HepG2 (cell line): ENCODE results near the gene EPM2AIP1. TPM values are rescaled to one million over a fixed set of nuclear protein-coding genes. Genes with fewer than 3 reads are reported as not detected.
"Not testable (repeated sequence)": the region's sequence is repeated elsewhere in the genome, so short reads cannot be mapped to it uniquely, and the experiment has no call there.

Experiments used
- ATAC-seq: fragments of 200-7000 bp; cut with Tn5 transposase; 3 replicates; pipeline ENCODE4 v1.9.1; 2020; ENCODE audit warnings: mild to moderate bottlenecking, moderate library complexity
- BruUV-seq: library from RNA; stranded (reverse); fragments of 400-500 nt; replicated peaks from 2 replicates; lab custom pipeline; 2021; lab: Mats Ljungman, UMichigan
- CTCF ChIA-PET: fragments of 300-600 bp; formaldehyde crosslinking; extraction: SDS; loops from one replicate; lab custom pipeline; 2021; ENCODE audit warnings: low total read pairs, inconsistent platforms, low intra/inter-chr PET ratio; lab: Yijun Ruan, JAX
- POLR2A ChIA-PET: fragments of 350-600 bp; sonication (Branson Sonifier 250); formaldehyde crosslinking; loops from one replicate; lab custom pipeline; 2020; ENCODE audit warnings: antibody characterized with exemption, inconsistent platforms; lab: Yijun Ruan, JAX
- DNase-seq: peaks from one replicate; pipeline ENCODE4 v3.0.0-alpha.2; 2015; ENCODE audit warnings: low spot score
- FAIRE-seq: peaks from 3 replicates; lab custom pipeline; 2011; peaks lifted over from hg19 to GRCh38; lab: Jason Lieb, UNC
- H2AFZ ChIP-seq: one replicate; pipeline ENCODE4 v1.6.1; 2011; ENCODE audit warnings: low read length, inconsistent platforms
- H3K27ac ChIP-seq: fragments of 300-600 bp; 3 replicates; pipeline ENCODE4 v1.8.0; 2011; ENCODE audit warnings: mixed run types, mild to moderate bottlenecking, mixed read lengths, low read length, inconsistent platforms; ENCODE audit not compliant: insufficient read depth; ENCODE audit errors: extremely low read length
- H3K27me3 ChIP-seq, 2 experiments: fragments of 200-600 bp in 1 of 2; 2 replicates in 1 of 2; 3 replicates in 1 of 2; pipeline versions ENCODE4 v1.6.0 to v1.8.0; 2011; ENCODE audit warnings: low read length in 2 of 2, mild to moderate bottlenecking in 2 of 2, moderate library complexity in 2 of 2, inconsistent platforms in 1 of 2; ENCODE audit not compliant: insufficient read depth in 2 of 2, control insufficient read depth in 1 of 2
- H3K36me3 ChIP-seq, 2 experiments: fragments of 200-600 bp in 1 of 2; replicated peaks in 1 of 2; 2 replicates in 1 of 2; 3 replicates in 1 of 2; pipeline versions ENCODE4 v1.5.1 to v1.8.0; 2011; ENCODE audit warnings: low read length in 2 of 2, inconsistent platforms in 1 of 2; ENCODE audit not compliant: insufficient read depth in 2 of 2, control insufficient read depth in 1 of 2
- H3K4me1 ChIP-seq: 2 replicates; pipeline ENCODE4 v1.5.1; 2012; ENCODE audit warnings: low read length, inconsistent platforms; ENCODE audit not compliant: insufficient read depth
- H3K4me2 ChIP-seq: 2 replicates; pipeline ENCODE4 v1.6.0; 2011; ENCODE audit warnings: low read depth, low read length, inconsistent platforms
- H3K4me3 ChIP-seq, 3 experiments: fragments of 200-600 bp in 1 of 3; sonication (generic), shearing (Covaris generic) in 1 of 3; replicated peaks in 1 of 3; 2 replicates each; pipeline ENCODE4 v1.5.1; 2011 to 2016; ENCODE audit warnings: low read length in 3 of 3, inconsistent platforms in 2 of 3, low read depth in 2 of 3, mild to moderate bottlenecking in 2 of 3, control low read depth in 1 of 3, mixed read lengths in 1 of 3; ENCODE audit not compliant: insufficient read depth in 1 of 3
- H3K79me2 ChIP-seq: one replicate; pipeline ENCODE4 v1.6.1; 2011; ENCODE audit warnings: low read length, inconsistent platforms; ENCODE audit not compliant: insufficient read depth
- H3K9ac ChIP-seq: 2 replicates; pipeline ENCODE4 v1.6.0; 2011; ENCODE audit warnings: mild to moderate bottlenecking, low read depth, low read length, inconsistent platforms; ENCODE audit not compliant: insufficient read depth
- H3K9me3 ChIP-seq: 2 replicates; pipeline ENCODE4 v1.5.1; 2012; ENCODE audit warnings: mild to moderate bottlenecking, low read length
- H4K20me1 ChIP-seq: 2 replicates; pipeline ENCODE4 v1.6.0; 2011; ENCODE audit warnings: inconsistent platforms, mild to moderate bottlenecking, low read length, moderate library complexity; ENCODE audit not compliant: insufficient read depth
- ARHGAP35 ChIP-seq: sonication (generic); formaldehyde crosslinking; IDR thresholded peaks from 2 replicates; pipeline ENCODE4 v1.9.0; 2022; ENCODE audit warnings: mild to moderate bottlenecking, inconsistent platforms, moderate library complexity, missing genetic modification reagents, borderline replicate concordance
- ELF4 ChIP-seq: sonication (generic); formaldehyde crosslinking; IDR thresholded peaks from 2 replicates; pipeline ENCODE4 v1.5.0; 2020; ENCODE audit warnings: missing genetic modification reagents, mild to moderate bottlenecking, moderate library complexity, borderline replicate concordance
- JARID2 ChIP-seq: sonication (generic); formaldehyde crosslinking; IDR thresholded peaks from 2 replicates; pipeline ENCODE4 v1.8.1; 2023; ENCODE audit warnings: missing genetic modification reagents, inconsistent platforms; ENCODE audit not compliant: insufficient replicate concordance
- MLXIP ChIP-seq: sonication (generic); formaldehyde crosslinking; IDR thresholded peaks from 2 replicates; pipeline ENCODE4 v1.9.0; 2021; ENCODE audit warnings: missing genetic modification reagents, borderline replicate concordance
- NBN ChIP-seq: fragments of 450-650 bp; conservative IDR thresholded peaks from 2 replicates; pipeline ENCODE4 v1.6.1; 2017
- SP1 ChIP-seq, 2 experiments: fragments of 450-650 bp in 1 of 2; sonication (generic) in 1 of 2; formaldehyde crosslinking in 1 of 2; IDR thresholded peaks; 2 replicates each; pipeline versions ENCODE4 v1.4.0 to v1.6.1; 2016 to 2020; ENCODE audit warnings: missing genetic modification reagents in 1 of 2
- ZNF234 ChIP-seq: sonication (generic); formaldehyde crosslinking; conservative IDR thresholded peaks from 2 replicates; pipeline ENCODE4 v1.5.1; 2020; ENCODE audit warnings: mild to moderate bottlenecking, missing genetic modification reagents
- ZNF672 ChIP-seq: sonication (generic); formaldehyde crosslinking; IDR thresholded peaks from 2 replicates; pipeline ENCODE4 v1.8.1; 2022; ENCODE audit warnings: missing genetic modification reagents
- WGBS: methylation state at CpG from one replicate; pipeline ENCODE4 v1.1.6; 2017; ENCODE audit warnings: low lambda C conversion rate; 5-methylcytosine and 5-hydroxymethylcytosine counted together
- in situ Hi-C: cut with HindIII; loops from 2 replicates; pipeline ENCODE4 v1.10.0; 2017; ENCODE audit warnings: low pct_unique_long_range_greater_than_20kb; ENCODE audit not compliant: extremely low pct_ligation_motif_present
- intact Hi-C: fragments of 100-400 bp; cut with micrococcal nuclease; formaldehyde crosslinking; loops from one replicate; pipeline ENCODE4 v1.10.0; 2022; ENCODE audit not compliant: unreplicated experiment
- polyA plus RNA-seq, 8 experiments: library from polyadenylated mRNA; depleted of rRNA in 3 of 8; stranded (reverse) in 7 of 8; unstranded in 1 of 8; fragments of >200 nt; fragmentation: Illumina TruSeq in 4 of 8; extraction: Trizol in 4 of 8; gene quantifications; 2 replicates each; pipeline versions ENCODE4 v1.2.1 to v1.2.3, GENCODE V29; 2011 to 2016; ENCODE audit warnings: low read depth in 4 of 8, missing spikeins in 1 of 8, mixed read lengths in 1 of 8; ENCODE audit not compliant: insufficient read depth in 1 of 8
- total RNA-seq, 5 experiments: library from RNA; depleted of rRNA; stranded (reverse); fragments of >200 nt; fragmentation: Illumina TruSeq; extraction: Trizol; gene quantifications; 2 replicates each; pipeline ENCODE4 v1.2.3, GENCODE V29; 2016; ENCODE audit warnings: low read depth in 1 of 5
- TF ChIP-seq, protein P1 (sequence below): conservative IDR thresholded peaks from 2 replicates; pipeline ENCODE4 v1.6.1; 2018; ENCODE audit warnings: missing genetic modification reagents

The EPM2AIP1 gene
- total and polyA plus RNA-seq, 2 of the 13 experiments (the other 11 are each of a cell fraction or from before 2014, with no cell fraction given): 10.7 to 23.0 TPM

GRCh38 chr3:36964331-36964730, 28.6 kb downstream of the EPM2AIP1 start:
- no peak for FAIRE-seq
- no peak for TF ChIP-seq JARID2 (CRISPR knock-in tag)
- TF ChIP-seq, protein P1, sequence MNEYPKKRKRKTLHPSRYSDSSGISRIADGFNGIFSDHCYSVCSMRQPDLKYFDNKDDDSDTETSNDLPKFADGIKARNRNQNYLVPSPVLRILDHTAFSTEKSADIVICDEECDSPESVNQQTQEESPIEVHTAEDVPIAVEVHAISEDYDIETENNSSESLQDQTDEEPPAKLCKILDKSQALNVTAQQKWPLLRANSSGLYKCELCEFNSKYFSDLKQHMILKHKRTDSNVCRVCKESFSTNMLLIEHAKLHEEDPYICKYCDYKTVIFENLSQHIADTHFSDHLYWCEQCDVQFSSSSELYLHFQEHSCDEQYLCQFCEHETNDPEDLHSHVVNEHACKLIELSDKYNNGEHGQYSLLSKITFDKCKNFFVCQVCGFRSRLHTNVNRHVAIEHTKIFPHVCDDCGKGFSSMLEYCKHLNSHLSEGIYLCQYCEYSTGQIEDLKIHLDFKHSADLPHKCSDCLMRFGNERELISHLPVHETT (CRISPR knock-in tag): no peak
- TF ChIP-seq NBN: no peak
- no peak for TF ChIP-seq MLXIP (CRISPR knock-in tag)
- no peak for TF ChIP-seq ZNF234 (CRISPR knock-in tag)
- TF ChIP-seq ARHGAP35 (CRISPR knock-in tag): no peak
- no peak for TF ChIP-seq ELF4 (CRISPR knock-in tag)
- no peak for TF ChIP-seq SP1 (IDR thresholded peaks at IDR 0.05)
- no peak for TF ChIP-seq SP1 (CRISPR knock-in tag; IDR thresholded peaks at IDR 0.05)
- no peak for TF ChIP-seq ZNF672
- BruUV-seq: no TSS peak
- ATAC-seq: no peak
- in situ Hi-C loops (loop anchor here (25.0 kb wide), 1 partner anchor 227 kb away; no protein-coding TSS in a partner anchor), intact Hi-C loops (no loop called here)
- H3K4me3 ChIP-seq: no peak overlapping the region
- ChIA-PET POLR2A (no interaction called here), CTCF (no interaction called here)
- no peaks in the 10 kb centered on the region for H4K20me1 ChIP-seq
- no peak for DNase-seq
- H3K4me2 ChIP-seq: no peak overlapping the region
- H3K9me3 ChIP-seq: no peaks in the 10 kb centered on the region
- H3K27ac ChIP-seq: no peak overlapping the region
- H3K9ac ChIP-seq: no peak overlapping the region
- no peaks in the 10 kb centered on the region for H3K79me2 ChIP-seq
- 34% methylated on average over 1 of the region's 1 CpG for WGBS
- no peaks in the 10 kb centered on the region for H3K27me3 ChIP-seq
- H3K36me3 ChIP-seq: no peaks in the 10 kb centered on the region
- no peak overlapping the region for H2AFZ ChIP-seq
- H3K4me1 ChIP-seq: no peaks in the 10 kb centered on the region

GRCh38 chr3:36963008-36963407, 29.9 kb downstream of the EPM2AIP1 start:
- H3K9me3 ChIP-seq, H3K9ac ChIP-seq, H3K36me3 ChIP-seq, FAIRE-seq, CTCF ChIA-PET, POLR2A ChIA-PET, H2AFZ ChIP-seq, BruUV-seq, H3K4me2 ChIP-seq, intact Hi-C loops, H3K79me2 ChIP-seq, H3K4me3 ChIP-seq, H4K20me1 ChIP-seq, H3K27me3 ChIP-seq, ATAC-seq, H3K4me1 ChIP-seq, H3K27ac ChIP-seq, DNase-seq: not testable (repeated sequence)
- in situ Hi-C loops: loop anchor here (25.0 kb wide), 1 partner anchor 226 kb away; no protein-coding TSS in a partner anchor
- WGBS: 88% methylated on average over 7 of the region's 7 CpGs
